ENCODE measurements around the gene CTSA. TPM values are rescaled to one million over a fixed set of nuclear protein-coding genes. Genes with fewer than 3 reads are reported as not detected.

The CTSA gene
- 154 and 176 TPM in 2 replicates for total RNA-seq (2014; rRNA removed; shearing (Covaris generic))
- 303 and 321 TPM in 2 replicates for polyA plus RNA-seq (2016; fragmentation: Nextera tagmentation; extraction: Ambion mirVana)

GRCh38 chr20:45890985-45891983 lies at the start of gene CTSA, which contains the start of gene NEURL2:
Gene CTSA, plus strand, starts transcription at chr20:45891335. Its CDS starts 234 bp downstream, at chr20:45891569.
Gene NEURL2, minus strand, starts transcription at chr20:45891208. Its CDS starts 217 bp downstream, at chr20:45890991.
- in situ Hi-C loops (cut with MboI): no loop called here
- no peaks in the 10 kb centered on the region for H3F3A ChIP-seq (ENCODE audit: insufficient read depth)
- H3K36me3 ChIP-seq (ENCODE audit: low read depth): peaks cover 10% of the 10 kb centered on the region; the same call in 1 of the 2 replicates
- DNase-seq: peak; percentile 97
- TF ChIP-seq EZH2 (IDR thresholded peaks at IDR 0.05; ENCODE audit: insufficient read depth, poor library complexity, severe bottlenecking): no peak
- TF ChIP-seq EZH2phosphoT487 (IDR thresholded peaks at IDR 0.05; ENCODE audit: insufficient read depth, low read depth): no peak
- H3K4me2 ChIP-seq (ENCODE audit: unreplicated experiment): peak within 1 kb of the TSS; percentile 75
- H2AFZ ChIP-seq: peak within 1 kb of the TSS; percentile 81
- peak within 1 kb of the TSS; percentile 52 for H3K27ac ChIP-seq
- H3K79me2 ChIP-seq (ENCODE audit: insufficient read depth): peaks cover 23% of the 10 kb centered on the region; the same call in 1 of the 2 replicates
- H3K9me3 ChIP-seq (ENCODE audit: low read depth): no peaks in the 10 kb centered on the region
- H3K9me2 ChIP-seq (ENCODE audit: insufficient read depth): no peaks in the 10 kb centered on the region
- H3K9ac ChIP-seq: peak within 1 kb of the TSS; percentile 85
- WGBS, 2 experiments (ENCODE audit: low coverage in 1 of 2, low lambda C conversion rate in 2 of 2, missing lambda C conversion rate in 2 of 2): 0 to 1% methylated on average over 63 to 68 of the region's 78 CpGs
- H3K4me1 ChIP-seq (ENCODE audit: insufficient read depth): no peaks in the 10 kb centered on the region; the same call in 1 of the 2 replicates
- no peaks in the 10 kb centered on the region for H4K20me1 ChIP-seq (ENCODE audit: insufficient read depth)
- H3K4me3 ChIP-seq: peak within 1 kb of the TSS; percentile 78
- no peaks in the 10 kb centered on the region for H3K27me3 ChIP-seq (replicated peaks; ENCODE audit: insufficient read depth)

- WGBS, 2 experiments (ENCODE audit: low coverage in 1 of 2, low lambda C conversion rate in 2 of 2, missing lambda C conversion rate in 2 of 2): 88 to 90% methylated on average over 10 of the region's 10 CpGs
- no peaks in the 10 kb centered on the region for H3K9me3 ChIP-seq (ENCODE audit: low read depth)
- H3F3A ChIP-seq (ENCODE audit: insufficient read depth): peaks cover 31% of the 10 kb centered on the region
- TF ChIP-seq EZH2 (IDR thresholded peaks at IDR 0.05; ENCODE audit: insufficient read depth, poor library complexity, severe bottlenecking) (no peak), EZH2phosphoT487 (IDR thresholded peaks at IDR 0.05; ENCODE audit: insufficient read depth, low read depth) (no peak)
- H4K20me1 ChIP-seq (ENCODE audit: insufficient read depth): no peaks in the 10 kb centered on the region
- peak overlapping the region; percentile 43; the same call in 1 of the 2 replicates for H3K27ac ChIP-seq
- peaks cover 39% of the 10 kb centered on the region for H3K79me2 ChIP-seq (ENCODE audit: insufficient read depth)
- H3K4me2 ChIP-seq (ENCODE audit: unreplicated experiment): no peak overlapping the region
- no peak overlapping the region for H2AFZ ChIP-seq
- in situ Hi-C loops (cut with MboI): no loop called here
- H3K4me3 ChIP-seq: no peak overlapping the region
- no peaks in the 10 kb centered on the region for H3K9me2 ChIP-seq (ENCODE audit: insufficient read depth)
- H3K36me3 ChIP-seq (ENCODE audit: low read depth): peaks cover 17% of the 10 kb centered on the region; the same call in 1 of the 2 replicates
- H3K4me1 ChIP-seq (ENCODE audit: insufficient read depth): peaks cover 10% of the 10 kb centered on the region; the same call in 1 of the 2 replicates
- no peaks in the 10 kb centered on the region for H3K27me3 ChIP-seq (replicated peaks; ENCODE audit: insufficient read depth)
- no peak overlapping the region for H3K9ac ChIP-seq
- no peak for DNase-seq
Observed at GRCh38 chr20:45841407-45842129, 49.6 kb upstream of the CTSA start.

GRCh38 chr20:45842169-45842812 lies 48.8 kb upstream of the CTSA start:
- peak overlapping the region; percentile 43 for H3K27ac ChIP-seq
- in situ Hi-C loops (cut with MboI): no loop called here
- TF ChIP-seq EZH2phosphoT487 (IDR thresholded peaks at IDR 0.05; ENCODE audit: insufficient read depth, low read depth): no peak
- no peak for TF ChIP-seq EZH2 (IDR thresholded peaks at IDR 0.05; ENCODE audit: insufficient read depth, poor library complexity, severe bottlenecking)
- no peaks in the 10 kb centered on the region for H4K20me1 ChIP-seq (ENCODE audit: insufficient read depth)
- H3K4me2 ChIP-seq (ENCODE audit: unreplicated experiment): no peak overlapping the region
- no peak overlapping the region for H3K4me3 ChIP-seq
- H2AFZ ChIP-seq: no peak overlapping the region
- H3K4me1 ChIP-seq (ENCODE audit: insufficient read depth): peaks cover 3% of the 10 kb centered on the region; the same call in 1 of the 2 replicates
- peaks cover 24% of the 10 kb centered on the region for H3F3A ChIP-seq (ENCODE audit: insufficient read depth)
- peaks cover 21% of the 10 kb centered on the region; the same call in 1 of the 2 replicates for H3K36me3 ChIP-seq (ENCODE audit: low read depth)
- WGBS, 2 experiments (ENCODE audit: low coverage in 1 of 2, low lambda C conversion rate in 2 of 2, missing lambda C conversion rate in 2 of 2): 66 to 71% methylated on average over 5 of the region's 5 CpGs
- H3K27me3 ChIP-seq (replicated peaks; ENCODE audit: insufficient read depth): no peaks in the 10 kb centered on the region
- peak; percentile 71 for DNase-seq
- H3K79me2 ChIP-seq (ENCODE audit: insufficient read depth): peaks cover 32% of the 10 kb centered on the region
- no peaks in the 10 kb centered on the region for H3K9me2 ChIP-seq (ENCODE audit: insufficient read depth)
- H3K9me3 ChIP-seq (ENCODE audit: low read depth): no peaks in the 10 kb centered on the region
- H3K9ac ChIP-seq: peak overlapping the region; percentile 10; the same call in 1 of the 2 replicates

Measured in GM23248 (cell line).